HepG2 (cell line): Measurements from ENCODE around the gene DNAJA3. TPM values are rescaled to one million over a fixed set of nuclear protein-coding genes. Genes with fewer than 3 reads are reported as not detected.

ENCODE experiments used
- ATAC-seq: fragments of 200-7000 bp; cut with Tn5 transposase; 3 replicates; pipeline ENCODE4 v1.9.1; 2020; ENCODE audit warnings: mild to moderate bottlenecking, moderate library complexity
- BruUV-seq: library from RNA; stranded (reverse); fragments of 400-500 nt; replicated peaks from 2 replicates; lab custom pipeline; 2021; lab: Mats Ljungman, UMichigan
- CTCF ChIA-PET: fragments of 300-600 bp; formaldehyde crosslinking; extraction: SDS; loops from one replicate; lab custom pipeline; 2021; ENCODE audit warnings: low total read pairs, inconsistent platforms, low intra/inter-chr PET ratio; lab: Yijun Ruan, JAX
- POLR2A ChIA-PET: fragments of 350-600 bp; sonication (Branson Sonifier 250); formaldehyde crosslinking; loops from one replicate; lab custom pipeline; 2020; ENCODE audit warnings: antibody characterized with exemption, inconsistent platforms; lab: Yijun Ruan, JAX
- DNase-seq: peaks from one replicate; pipeline ENCODE4 v3.0.0-alpha.2; 2015; ENCODE audit warnings: low spot score
- FAIRE-seq: peaks from 3 replicates; lab custom pipeline; 2011; peaks lifted over from hg19 to GRCh38; lab: Jason Lieb, UNC
- H2AFZ ChIP-seq: one replicate; pipeline ENCODE4 v1.6.1; 2011; ENCODE audit warnings: low read length, inconsistent platforms
- H3K27ac ChIP-seq: fragments of 300-600 bp; 3 replicates; pipeline ENCODE4 v1.8.0; 2011; ENCODE audit warnings: mixed run types, mild to moderate bottlenecking, mixed read lengths, low read length, inconsistent platforms; ENCODE audit not compliant: insufficient read depth; ENCODE audit errors: extremely low read length
- H3K27me3 ChIP-seq, 2 experiments: fragments of 200-600 bp in 1 of 2; 2 replicates in 1 of 2; 3 replicates in 1 of 2; pipeline versions ENCODE4 v1.6.0 to v1.8.0; 2011; ENCODE audit warnings: low read length in 2 of 2, mild to moderate bottlenecking in 2 of 2, moderate library complexity in 2 of 2, inconsistent platforms in 1 of 2; ENCODE audit not compliant: insufficient read depth in 2 of 2, control insufficient read depth in 1 of 2
- H3K36me3 ChIP-seq, 2 experiments: fragments of 200-600 bp in 1 of 2; replicated peaks in 1 of 2; 2 replicates in 1 of 2; 3 replicates in 1 of 2; pipeline versions ENCODE4 v1.5.1 to v1.8.0; 2011; ENCODE audit warnings: low read length in 2 of 2, inconsistent platforms in 1 of 2; ENCODE audit not compliant: insufficient read depth in 2 of 2, control insufficient read depth in 1 of 2
- H3K4me1 ChIP-seq: 2 replicates; pipeline ENCODE4 v1.5.1; 2012; ENCODE audit warnings: low read length, inconsistent platforms; ENCODE audit not compliant: insufficient read depth
- H3K4me2 ChIP-seq: 2 replicates; pipeline ENCODE4 v1.6.0; 2011; ENCODE audit warnings: low read depth, low read length, inconsistent platforms
- H3K4me3 ChIP-seq, 3 experiments: fragments of 200-600 bp in 1 of 3; sonication (generic), shearing (Covaris generic) in 1 of 3; replicated peaks in 1 of 3; 2 replicates each; pipeline ENCODE4 v1.5.1; 2011 to 2016; ENCODE audit warnings: low read length in 3 of 3, inconsistent platforms in 2 of 3, low read depth in 2 of 3, mild to moderate bottlenecking in 2 of 3, control low read depth in 1 of 3, mixed read lengths in 1 of 3; ENCODE audit not compliant: insufficient read depth in 1 of 3
- H3K79me2 ChIP-seq: one replicate; pipeline ENCODE4 v1.6.1; 2011; ENCODE audit warnings: low read length, inconsistent platforms; ENCODE audit not compliant: insufficient read depth
- H3K9ac ChIP-seq: 2 replicates; pipeline ENCODE4 v1.6.0; 2011; ENCODE audit warnings: mild to moderate bottlenecking, low read depth, low read length, inconsistent platforms; ENCODE audit not compliant: insufficient read depth
- H3K9me3 ChIP-seq: 2 replicates; pipeline ENCODE4 v1.5.1; 2012; ENCODE audit warnings: mild to moderate bottlenecking, low read length
- H4K20me1 ChIP-seq: 2 replicates; pipeline ENCODE4 v1.6.0; 2011; ENCODE audit warnings: inconsistent platforms, mild to moderate bottlenecking, low read length, moderate library complexity; ENCODE audit not compliant: insufficient read depth
- AGO2 ChIP-seq: fragments of 200-400 bp; formaldehyde crosslinking; optimal IDR thresholded peaks from 2 replicates; pipeline ENCODE3; 2017; ENCODE audit warnings: mild to moderate bottlenecking, low read depth, low read length, moderate library complexity
- ELF3 ChIP-seq: IDR thresholded peaks from 2 replicates; pipeline ENCODE4 v1.6.1; 2016; ENCODE audit warnings: missing genetic modification reagents, missing compliant biosample characterization
- HNRNPL ChIP-seq: fragments of 200-400 bp; formaldehyde crosslinking; IDR thresholded peaks from 2 replicates; pipeline ENCODE4 v1.6.1; 2017; ENCODE audit warnings: mild to moderate bottlenecking, low read depth, low read length
- POLR2A ChIP-seq, 2 experiments: IDR thresholded peaks; 2 replicates each; pipeline ENCODE4 v1.6.1; 2011; ENCODE audit warnings: low read depth in 2 of 2, low read length in 2 of 2, mild to moderate bottlenecking in 1 of 2, moderate library complexity in 1 of 2; ENCODE audit not compliant: insufficient read depth in 1 of 2
- RBFOX2 ChIP-seq: fragments of 200-400 bp; formaldehyde crosslinking; IDR thresholded peaks from 2 replicates; pipeline ENCODE4 v1.6.1; 2017; ENCODE audit warnings: low read depth, mild to moderate bottlenecking, low read length
- RBM22 ChIP-seq: fragments of 200-400 bp; formaldehyde crosslinking; optimal IDR thresholded peaks from 2 replicates; pipeline ENCODE3; 2017; ENCODE audit warnings: mild to moderate bottlenecking, low read length, moderate library complexity
- ZC3H13 ChIP-seq: sonication (generic); formaldehyde crosslinking; IDR thresholded peaks from 2 replicates; pipeline ENCODE4 v1.8.1; 2023; ENCODE audit warnings: mild to moderate bottlenecking, missing genetic modification reagents, moderate library complexity
- ZNF768 ChIP-seq: sonication (generic); formaldehyde crosslinking; IDR thresholded peaks from 2 replicates; pipeline ENCODE4 v1.4.0; 2020; ENCODE audit warnings: missing genetic modification reagents
- WGBS: methylation state at CpG from one replicate; pipeline ENCODE4 v1.1.6; 2017; ENCODE audit warnings: low lambda C conversion rate; 5-methylcytosine and 5-hydroxymethylcytosine counted together
- in situ Hi-C: cut with HindIII; loops from 2 replicates; pipeline ENCODE4 v1.10.0; 2017; ENCODE audit warnings: low pct_unique_long_range_greater_than_20kb; ENCODE audit not compliant: extremely low pct_ligation_motif_present
- intact Hi-C: fragments of 100-400 bp; cut with micrococcal nuclease; formaldehyde crosslinking; loops from one replicate; pipeline ENCODE4 v1.10.0; 2022; ENCODE audit not compliant: unreplicated experiment
- polyA plus RNA-seq, 8 experiments: library from polyadenylated mRNA; depleted of rRNA in 3 of 8; stranded (reverse) in 7 of 8; unstranded in 1 of 8; fragments of >200 nt; fragmentation: Illumina TruSeq in 4 of 8; extraction: Trizol in 4 of 8; gene quantifications; 2 replicates each; pipeline versions ENCODE4 v1.2.1 to v1.2.3, GENCODE V29; 2011 to 2016; ENCODE audit warnings: low read depth in 4 of 8, missing spikeins in 1 of 8, mixed read lengths in 1 of 8; ENCODE audit not compliant: insufficient read depth in 1 of 8
- total RNA-seq, 5 experiments: library from RNA; depleted of rRNA; stranded (reverse); fragments of >200 nt; fragmentation: Illumina TruSeq; extraction: Trizol; gene quantifications; 2 replicates each; pipeline ENCODE4 v1.2.3, GENCODE V29; 2016; ENCODE audit warnings: low read depth in 1 of 5

DNAJA3 gene
- total and polyA plus RNA-seq, 2 of the 13 experiments (the other 11 are each of a cell fraction or from before 2014, with no cell fraction given): 77.0 to 83.3 TPM

- no peaks in the 10 kb centered on the region for H3K27me3 ChIP-seq
- peaks cover 28% of the 10 kb centered on the region for H3K4me1 ChIP-seq
- ATAC-seq (no peak), DNase-seq (no peak), FAIRE-seq (no peak)
- H3K36me3 ChIP-seq: peaks cover 4 to 16% of the 10 kb centered on the region in 2 experiments
- ChIA-PET POLR2A (interaction anchor here (2.4 kb wide), 1 partner anchor 10 kb away, joined by 9 read pairs; no protein-coding TSS in a partner anchor), CTCF (no interaction called here)
- intact Hi-C loops: no loop called here
- no peak overlapping the region for H3K9ac ChIP-seq
- no peak overlapping the region for H3K4me3 ChIP-seq
- no peak overlapping the region for H3K4me2 ChIP-seq
- in situ Hi-C loops: no loop called here
- H3K79me2 ChIP-seq: peaks cover 8% of the 10 kb centered on the region
- no peak overlapping the region for H2AFZ ChIP-seq
- H3K9me3 ChIP-seq: no peaks in the 10 kb centered on the region
- H3K27ac ChIP-seq: no peak overlapping the region
- TF ChIP-seq AGO2: peak; percentile 73
- no peak for TF ChIP-seq ZNF768
- TF ChIP-seq ZC3H13 (CRISPR knock-in tag): peak; percentile 74; the same call in 1 of the 2 replicates
- no peak for TF ChIP-seq ELF3 (CRISPR knock-in tag)
- TF ChIP-seq HNRNPL: peak; percentile 42; the same call in 1 of the 2 replicates
- TF ChIP-seq RBM22: peak; percentile 93
- TF ChIP-seq RBFOX2: peak; percentile 27; the same call in 1 of the 2 replicates
- peak in 1 of 2 experiments; percentile 36; a peak in 2 of 4 replicates for TF ChIP-seq POLR2A (IDR thresholded peaks at IDR 0.05; ENCODE audit: insufficient read depth in 1 of 2, low read depth in 2 of 2, low read length in 2 of 2)
- 97% methylated on average over 14 of the region's 21 CpGs for WGBS
- H4K20me1 ChIP-seq: peaks cover 26% of the 10 kb centered on the region
- TSS peak; percentile 37 for BruUV-seq
Measured at GRCh38 chr16:4382795-4383357, 42.8 kb upstream of the DNAJA3 start.
